ENCODE measurements around the gene SERINC5. TPM values are rescaled to one million over a fixed set of nuclear protein-coding genes. Genes with fewer than 3 reads are reported as not detected.
"Not testable (repeated sequence)": the region's sequence is repeated elsewhere in the genome, so short reads cannot be mapped to it uniquely, and the experiment has no call there.

Gene SERINC5
- total RNA-seq, 2 donors from 2014 or later = 13.5 to 14.7 TPM

GRCh38 chr5:80211327-80211726, 44.5 kb downstream of the SERINC5 start:
- no peak for DNase-seq (ENCODE audit: low spot score)
- intact Hi-C loops (cut with DNase I) = no loop called here

- no peak for DNase-seq (ENCODE audit: low spot score)
- intact Hi-C loops (cut with DNase I) = no loop called here
Observed at GRCh38 chr5:80210014-80210413, 45.8 kb downstream of the SERINC5 start.

GRCh38 chr5:80208381-80208780, 47.5 kb downstream of the SERINC5 start:
- intact Hi-C loops (cut with DNase I) = no loop called here
- DNase-seq (ENCODE audit: low spot score) = no peak

- intact Hi-C loops (cut with DNase I) = no loop called here
- DNase-seq (ENCODE audit: low spot score) = no peak
Observed at GRCh38 chr5:80207832-80208231, 48.0 kb downstream of the SERINC5 start.

- DNase-seq (ENCODE audit: low spot score) = no peak
- intact Hi-C loops (cut with DNase I) = no loop called here
Observed at GRCh38 chr5:80206282-80206681, 49.6 kb downstream of the SERINC5 start.

GRCh38 chr5:80205846-80206245, 50.0 kb downstream of the SERINC5 start:
- DNase-seq (ENCODE audit: low spot score) = no peak
- intact Hi-C loops (cut with DNase I) = no loop called here

GRCh38 chr5:80204808-80205614, 50.8 kb downstream of the SERINC5 start:
- intact Hi-C loops (cut with DNase I) = no loop called here
- no peak for DNase-seq (ENCODE audit: low spot score)

- intact Hi-C loops (cut with DNase I); DNase-seq (ENCODE audit: low spot score): not testable (repeated sequence)
Observed at GRCh38 chr5:80201763-80202162, 54.1 kb downstream of the SERINC5 start.

- DNase-seq (ENCODE audit: low spot score) = no peak
- intact Hi-C loops (cut with DNase I) = loop anchor here in 1 of 2 donors (10.0 kb wide), 1 partner anchor 56 kb away; the partner anchor contains the start of gene SERINC5
Observed at GRCh38 chr5:80198920-80199319, 56.9 kb downstream of the SERINC5 start.

GRCh38 chr5:80198399-80198798, 57.4 kb downstream of the SERINC5 start:
- DNase-seq (ENCODE audit: low spot score) = peak; percentile 81
- intact Hi-C loops (cut with DNase I) = loop anchor here in 1 of 2 donors (10.0 kb wide), 1 partner anchor 56 kb away; the partner anchor contains the start of gene SERINC5

GRCh38 chr5:80195837-80196400, 59.9 kb downstream of the SERINC5 start:
- DNase-seq (ENCODE audit: low spot score) = no peak
- intact Hi-C loops (cut with DNase I) = loop anchor here in 1 of 2 donors (10.0 kb wide), 1 partner anchor 59 kb away; the partner anchor contains the start of gene SERINC5

- intact Hi-C loops (cut with DNase I) = loop anchor here in 1 of 2 donors (10.0 kb wide), 1 partner anchor 60 kb away; the partner anchor contains the start of gene SERINC5
- no peak for DNase-seq (ENCODE audit: low spot score)
Observed at GRCh38 chr5:80194468-80194867, 61.4 kb downstream of the SERINC5 start.

- intact Hi-C loops (cut with DNase I) = loop anchor here in 1 of 2 donors (10.0 kb wide), 1 partner anchor 61 kb away; the partner anchor contains the start of gene SERINC5
- DNase-seq (ENCODE audit: low spot score) = no peak
Observed at GRCh38 chr5:80193401-80193800, 62.4 kb downstream of the SERINC5 start.

GRCh38 chr5:80192507-80193241, 63.2 kb downstream of the SERINC5 start:
- no peak for DNase-seq (ENCODE audit: low spot score)

GRCh38 chr5:80191991-80192398, 63.9 kb downstream of the SERINC5 start:
- DNase-seq (ENCODE audit: low spot score) = no peak
- intact Hi-C loops (cut with DNase I) = loop anchor here in 1 of 2 donors (10.0 kb wide), 1 partner anchor 63 kb away; the partner anchor contains the start of gene SERINC5

More at GRCh38 chr5:80192507-80193241, 63.2 kb downstream of the SERINC5 start:
- intact Hi-C loops (cut with DNase I) = loop anchor here in 1 of 2 donors (10.0 kb wide), 1 partner anchor 62 kb away; the partner anchor contains the start of gene SERINC5

GRCh38 chr5:80191397-80191796, 64.5 kb downstream of the SERINC5 start:
- intact Hi-C loops (cut with DNase I) = loop anchor here in 1 of 2 donors (10.0 kb wide), 1 partner anchor 63 kb away; the partner anchor contains the start of gene SERINC5
- DNase-seq (ENCODE audit: low spot score) = no peak

- intact Hi-C loops (cut with DNase I) = loop anchor here in 1 of 2 donors (10.0 kb wide), 1 partner anchor 64 kb away; the partner anchor contains the start of gene SERINC5
- DNase-seq (ENCODE audit: low spot score) = no peak
Observed at GRCh38 chr5:80190960-80191359, 64.9 kb downstream of the SERINC5 start.

- intact Hi-C loops (cut with DNase I) = loop anchor here (5.0 to 10.0 kb wide), 4 partner anchors 65 to 1713 kb away; partner anchors contain the start of gene SERINC5 (in 1 of the 2)
- DNase-seq (ENCODE audit: low spot score) = no peak
Observed at GRCh38 chr5:80189701-80190100, 66.1 kb downstream of the SERINC5 start.

GRCh38 chr5:80189201-80189600, 66.6 kb downstream of the SERINC5 start:
- no peak for DNase-seq (ENCODE audit: low spot score)
- intact Hi-C loops (cut with DNase I) = loop anchor here in 1 of 2 donors (5.0 kb wide), 3 partner anchors 893 to 1713 kb away; no protein-coding TSS in a partner anchor

All from posterior vena cava (tissue), 2 donors.